Keratinocyte (primary cell): ENCODE measurements around the gene SP6. TPM values are rescaled to one million over a fixed set of nuclear protein-coding genes. Genes with fewer than 3 reads are reported as not detected.

ENCODE experiments used
- DNase-seq: peaks from one replicate; pipeline ENCODE4 v3.0.0-alpha.2; 2011; ENCODE audit warnings: low read depth, missing footprints, low spot score
- FAIRE-seq: peaks from 2 replicates; lab custom pipeline; 2011; peaks lifted over from hg19 to GRCh38; lab: Jason Lieb, UNC
- H2AFZ ChIP-seq: 2 replicates; pipeline ENCODE4 v1.6.0; 2012; ENCODE audit warnings: low read length, control low read depth, inconsistent platforms; ENCODE audit not compliant: control insufficient read depth
- H3K27ac ChIP-seq: 2 replicates; pipeline ENCODE4 v1.5.1; 2011; ENCODE audit warnings: low read length; ENCODE audit not compliant: control insufficient read depth, insufficient read depth
- H3K27me3 ChIP-seq: 3 replicates; pipeline ENCODE4 v1.6.0; 2011; ENCODE audit warnings: low read length; ENCODE audit not compliant: control insufficient read depth, insufficient read depth; ENCODE audit errors: extremely low read depth
- H3K36me3 ChIP-seq, 2 experiments: 2 replicates in 1 of 2; 3 replicates in 1 of 2; pipeline ENCODE4 v1.5.1; 2011; ENCODE audit warnings: low read length in 2 of 2, mild to moderate bottlenecking in 1 of 2; ENCODE audit not compliant: control insufficient read depth in 2 of 2, insufficient read depth in 2 of 2; ENCODE audit errors: extremely low read depth in 1 of 2
- H3K4me1 ChIP-seq: 3 replicates; pipeline ENCODE4 v1.5.1; 2011; ENCODE audit warnings: low read length; ENCODE audit not compliant: control insufficient read depth, insufficient read depth; ENCODE audit errors: extremely low read depth
- H3K4me2 ChIP-seq: 3 replicates; pipeline ENCODE4 v1.6.0; 2011; ENCODE audit warnings: low read depth, low read length; ENCODE audit not compliant: control insufficient read depth, insufficient read depth; ENCODE audit errors: extremely low read depth
- H3K4me3 ChIP-seq, 3 experiments: fragments of 200-600 bp in 1 of 3; sonication (generic) in 1 of 3; 2 replicates in 2 of 3; 3 replicates in 1 of 3; pipeline ENCODE4 v1.5.1; 2011 to 2016; ENCODE audit warnings: low read length in 3 of 3, mild to moderate bottlenecking in 3 of 3, control low read depth in 2 of 3, inconsistent platforms in 1 of 3, low read depth in 1 of 3, mixed read lengths in 1 of 3, mixed run types in 1 of 3, moderate library complexity in 1 of 3; ENCODE audit not compliant: control insufficient read depth in 2 of 3, insufficient read depth in 2 of 3; ENCODE audit errors: extremely low read depth in 1 of 3
- H3K79me2 ChIP-seq: 2 replicates; pipeline ENCODE4 v1.6.0; 2012; ENCODE audit warnings: low read length; ENCODE audit not compliant: control insufficient read depth, insufficient read depth
- H3K9ac ChIP-seq: 3 replicates; pipeline ENCODE4 v1.6.0; 2011; ENCODE audit warnings: low read length; ENCODE audit not compliant: control insufficient read depth, insufficient read depth; ENCODE audit errors: extremely low read depth
- H3K9me1 ChIP-seq: 3 replicates; pipeline ENCODE4 v1.6.0; 2011; ENCODE audit warnings: low read length; ENCODE audit not compliant: control insufficient read depth, insufficient read depth; ENCODE audit errors: extremely low read depth
- H3K9me3 ChIP-seq: 2 replicates; pipeline ENCODE4 v1.5.1; 2012; ENCODE audit warnings: low read depth, low read length; ENCODE audit not compliant: control insufficient read depth
- H4K20me1 ChIP-seq: 3 replicates; pipeline ENCODE4 v1.6.0; 2011; ENCODE audit warnings: low read length; ENCODE audit not compliant: control insufficient read depth, insufficient read depth; ENCODE audit errors: extremely low read depth
- EZH2 ChIP-seq: IDR thresholded peaks from one replicate; pipeline ENCODE4 v1.6.1; 2012; ENCODE audit warnings: inconsistent platforms, mild to moderate bottlenecking, low read length, moderate library complexity
- dilution Hi-C: fragments of 300-500 bp; cut with MboI; formaldehyde crosslinking; loops from one replicate; pipeline ENCODE4 v1.7.0; 2020; ENCODE audit warnings: low sequenced_read_pairs; ENCODE audit not compliant: extremely low pct_ligation_motif_present
- polyA plus RNA-seq, 5 experiments: library from polyadenylated mRNA; depleted of rRNA in 3 of 5; stranded (reverse) in 3 of 5; stranded (forward) in 1 of 5; unstranded in 1 of 5; fragments of >200 nt; gene quantifications; 1 replicate in 1 of 5; 2 replicates in 3 of 5; 3 replicates in 1 of 5; pipeline versions ENCODE4 v1.2.1 to v1.2.3, GENCODE V29; 2011 to 2012; ENCODE audit warnings: missing spikeins in 2 of 5, low read depth in 1 of 5, low replicate concordance in 1 of 5
- TF ChIP-seq, protein P1 (sequence below), 3 experiments: IDR thresholded peaks in 1 of 3; conservative IDR thresholded peaks in 1 of 3; optimal IDR thresholded peaks in 1 of 3; 2 replicates in 2 of 3; 3 replicates in 1 of 3; pipeline versions ENCODE3 to v1.5.1; 2011; ENCODE audit warnings: low read length in 3 of 3, mild to moderate bottlenecking in 3 of 3, moderate library complexity in 2 of 3, control low read depth in 1 of 3, inconsistent platforms in 1 of 3; ENCODE audit not compliant: insufficient read depth in 2 of 3; ENCODE audit errors: extremely low read depth in 1 of 3

SP6 gene
- polyA plus RNA-seq, 1 donor (not counting 4 experiments of a cell fraction or from before 2014, with no cell fraction given) = 2.0 TPM

DNA sequence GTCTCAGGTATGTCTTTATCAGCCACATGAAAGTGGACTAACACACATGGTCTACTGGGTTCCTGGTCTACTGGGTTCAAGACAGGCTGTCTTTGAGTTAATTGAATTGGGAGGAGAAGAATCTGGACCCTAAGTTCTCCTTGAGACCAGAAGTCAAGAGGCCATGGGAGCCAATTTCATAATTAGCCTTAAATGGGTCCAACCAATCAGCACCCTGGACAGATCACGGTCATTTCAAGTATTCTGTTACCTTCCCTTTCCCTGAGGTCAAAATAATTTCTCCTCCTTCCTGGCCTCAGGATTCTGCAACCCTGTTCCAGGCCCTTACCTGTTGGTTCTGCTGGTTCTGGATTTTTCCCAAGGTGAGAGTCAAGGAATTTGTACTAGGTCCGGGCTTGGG, 53.2 kb downstream of the SP6 start:
- H3K27me3 ChIP-seq = peaks cover 3% of the 10 kb centered on the region
- H3K9ac ChIP-seq = no peak overlapping the region
- no peak for TF ChIP-seq EZH2
- TF ChIP-seq, protein P1, sequence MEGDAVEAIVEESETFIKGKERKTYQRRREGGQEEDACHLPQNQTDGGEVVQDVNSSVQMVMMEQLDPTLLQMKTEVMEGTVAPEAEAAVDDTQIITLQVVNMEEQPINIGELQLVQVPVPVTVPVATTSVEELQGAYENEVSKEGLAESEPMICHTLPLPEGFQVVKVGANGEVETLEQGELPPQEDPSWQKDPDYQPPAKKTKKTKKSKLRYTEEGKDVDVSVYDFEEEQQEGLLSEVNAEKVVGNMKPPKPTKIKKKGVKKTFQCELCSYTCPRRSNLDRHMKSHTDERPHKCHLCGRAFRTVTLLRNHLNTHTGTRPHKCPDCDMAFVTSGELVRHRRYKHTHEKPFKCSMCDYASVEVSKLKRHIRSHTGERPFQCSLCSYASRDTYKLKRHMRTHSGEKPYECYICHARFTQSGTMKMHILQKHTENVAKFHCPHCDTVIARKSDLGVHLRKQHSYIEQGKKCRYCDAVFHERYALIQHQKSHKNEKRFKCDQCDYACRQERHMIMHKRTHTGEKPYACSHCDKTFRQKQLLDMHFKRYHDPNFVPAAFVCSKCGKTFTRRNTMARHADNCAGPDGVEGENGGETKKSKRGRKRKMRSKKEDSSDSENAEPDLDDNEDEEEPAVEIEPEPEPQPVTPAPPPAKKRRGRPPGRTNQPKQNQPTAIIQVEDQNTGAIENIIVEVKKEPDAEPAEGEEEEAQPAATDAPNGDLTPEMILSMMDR (optimal IDR thresholded peaks at IDR 0.05 in 1 of 3, IDR thresholded peaks at IDR 0.05 in 1 of 3, conservative IDR thresholded peaks at IDR 0.05 in 1 of 3; ENCODE audit: extremely low read depth in 1 of 3, insufficient read depth in 2 of 3, low read length in 3 of 3) = no peak
- no peaks in the 10 kb centered on the region for H3K4me1 ChIP-seq
- H3K27ac ChIP-seq = no peak overlapping the region
- FAIRE-seq = no peak
- no peak overlapping the region for H3K4me2 ChIP-seq
- H3K79me2 ChIP-seq = no peaks in the 10 kb centered on the region
- H3K4me3 ChIP-seq = no peak overlapping the region
- H2AFZ ChIP-seq = no peak overlapping the region
- no peak for DNase-seq
- H3K9me3 ChIP-seq = no peaks in the 10 kb centered on the region
- dilution Hi-C loops = no loop called here
- H3K9me1 ChIP-seq = no peaks in the 10 kb centered on the region
- no peaks in the 10 kb centered on the region for H3K36me3 ChIP-seq
- no peaks in the 10 kb centered on the region for H4K20me1 ChIP-seq

Other genes with a start within 250 kb of the SP6 start
- 167 to 220 TPM (median 219 TPM) in 3 replicates for gene KPNB1, start 201.2 kb downstream of the SP6 start, polyA plus RNA-seq
- 4.3 to 6.0 TPM (median 5.6 TPM) in 3 replicates for gene TBKBP1, start 157.0 kb downstream of the SP6 start, polyA plus RNA-seq
- not detected in 3 replicates for gene TBX21, start 117.9 kb downstream of the SP6 start, polyA plus RNA-seq
- 1.9 to 3.4 TPM (median 2.2 TPM) in 3 replicates for gene OSBPL7, start 29.4 kb downstream of the SP6 start, polyA plus RNA-seq
- gene MRPL10, start 19.6 kb downstream of the SP6 start, polyA plus RNA-seq = 42.4 to 52.5 TPM (median 43.1 TPM) in 3 replicates
- gene LRRC46, start 19.5 kb downstream of the SP6 start, polyA plus RNA-seq = 0.13 to 0.43 TPM (median 0.34 TPM) in 3 replicates
- 17.1 to 26.4 TPM (median 24.8 TPM) in 3 replicates for gene SCRN2, start 9.9 kb downstream of the SP6 start, polyA plus RNA-seq
- gene SP2, start 45.1 kb upstream of the SP6 start, polyA plus RNA-seq = 1.4 to 3.9 TPM (median 2.1 TPM) in 3 replicates
- gene PNPO, start 90.4 kb upstream of the SP6 start, polyA plus RNA-seq = 35.5 to 71.9 TPM (median 41.1 TPM) in 3 replicates
- gene PRR15L, start 106.7 kb upstream of the SP6 start, polyA plus RNA-seq = 0.06 to 0.24 TPM (median 0.16 TPM) in 3 replicates
- 62.7 to 79.4 TPM (median 63.9 TPM) in 3 replicates for gene CDK5RAP3, start 120.0 kb upstream of the SP6 start, polyA plus RNA-seq
- gene COPZ2, start 186.6 kb upstream of the SP6 start, polyA plus RNA-seq = 11.1 to 18.0 TPM (median 12.5 TPM) in 3 replicates
- gene NFE2L1, start 197.2 kb upstream of the SP6 start, polyA plus RNA-seq = 169 to 284 TPM (median 208 TPM) in 3 replicates